D721Med (cell line): Measurements from ENCODE around the gene KIAA1958.

Experiments used
- DNase-seq: peaks from one replicate; pipeline ENCODE4 v3.0.0; 2011; ENCODE audit warnings: low spot score; ENCODE audit not compliant: insufficient read length
- FAIRE-seq: peaks from 2 replicates; lab custom pipeline; 2011; peaks lifted over from hg19 to GRCh38; lab: Jason Lieb, UNC
- TF ChIP-seq, protein P1 (sequence below): IDR thresholded peaks from 2 replicates; pipeline ENCODE4 v1.5.1; 2012; ENCODE audit warnings: mild to moderate bottlenecking, control low read depth; ENCODE audit not compliant: insufficient read depth; ENCODE audit errors: missing control alignments

The KIAA1958 gene

DNA sequence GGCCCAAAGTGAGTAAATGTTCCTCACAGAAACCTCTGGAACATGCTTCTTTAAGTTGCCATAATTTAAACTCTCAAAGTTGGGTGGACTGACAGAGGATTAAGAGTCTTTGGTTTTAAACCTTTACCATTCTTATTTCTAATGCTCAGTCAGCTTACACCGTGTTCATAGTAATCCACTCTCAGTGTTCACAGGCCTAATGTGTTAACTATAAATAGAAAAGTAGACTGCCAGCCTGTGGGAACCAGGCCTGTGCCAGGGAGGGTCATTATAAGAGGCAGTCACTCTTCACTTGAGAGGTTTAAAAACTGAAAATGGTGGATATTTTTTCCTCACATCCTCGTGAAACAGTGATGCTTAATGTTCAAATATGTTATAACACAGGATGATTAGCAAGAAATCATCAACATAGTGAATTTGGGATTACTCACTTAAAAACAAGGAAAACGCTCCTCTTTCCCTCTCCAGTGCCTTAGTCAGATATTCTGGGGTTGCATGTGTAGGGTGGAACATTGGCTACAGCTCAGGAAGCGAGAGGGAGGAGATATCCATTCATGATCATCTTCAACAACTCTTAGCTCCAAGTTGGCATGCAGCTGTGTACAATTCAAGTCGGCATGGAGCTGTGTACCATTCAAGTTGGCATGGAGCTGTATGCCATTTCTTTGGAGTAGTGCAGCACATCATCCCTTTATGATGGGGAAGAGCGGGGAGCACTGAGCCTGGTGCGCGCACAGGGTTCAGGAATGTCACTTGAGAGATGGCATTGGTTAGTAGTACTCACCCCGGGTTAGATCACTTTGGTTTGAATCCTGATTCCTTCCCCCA, 65.8 kb downstream of the KIAA1958 start:
- TF ChIP-seq, protein P1, sequence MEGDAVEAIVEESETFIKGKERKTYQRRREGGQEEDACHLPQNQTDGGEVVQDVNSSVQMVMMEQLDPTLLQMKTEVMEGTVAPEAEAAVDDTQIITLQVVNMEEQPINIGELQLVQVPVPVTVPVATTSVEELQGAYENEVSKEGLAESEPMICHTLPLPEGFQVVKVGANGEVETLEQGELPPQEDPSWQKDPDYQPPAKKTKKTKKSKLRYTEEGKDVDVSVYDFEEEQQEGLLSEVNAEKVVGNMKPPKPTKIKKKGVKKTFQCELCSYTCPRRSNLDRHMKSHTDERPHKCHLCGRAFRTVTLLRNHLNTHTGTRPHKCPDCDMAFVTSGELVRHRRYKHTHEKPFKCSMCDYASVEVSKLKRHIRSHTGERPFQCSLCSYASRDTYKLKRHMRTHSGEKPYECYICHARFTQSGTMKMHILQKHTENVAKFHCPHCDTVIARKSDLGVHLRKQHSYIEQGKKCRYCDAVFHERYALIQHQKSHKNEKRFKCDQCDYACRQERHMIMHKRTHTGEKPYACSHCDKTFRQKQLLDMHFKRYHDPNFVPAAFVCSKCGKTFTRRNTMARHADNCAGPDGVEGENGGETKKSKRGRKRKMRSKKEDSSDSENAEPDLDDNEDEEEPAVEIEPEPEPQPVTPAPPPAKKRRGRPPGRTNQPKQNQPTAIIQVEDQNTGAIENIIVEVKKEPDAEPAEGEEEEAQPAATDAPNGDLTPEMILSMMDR: no peak
- FAIRE-seq: no peak
- no peak for DNase-seq

DNA sequence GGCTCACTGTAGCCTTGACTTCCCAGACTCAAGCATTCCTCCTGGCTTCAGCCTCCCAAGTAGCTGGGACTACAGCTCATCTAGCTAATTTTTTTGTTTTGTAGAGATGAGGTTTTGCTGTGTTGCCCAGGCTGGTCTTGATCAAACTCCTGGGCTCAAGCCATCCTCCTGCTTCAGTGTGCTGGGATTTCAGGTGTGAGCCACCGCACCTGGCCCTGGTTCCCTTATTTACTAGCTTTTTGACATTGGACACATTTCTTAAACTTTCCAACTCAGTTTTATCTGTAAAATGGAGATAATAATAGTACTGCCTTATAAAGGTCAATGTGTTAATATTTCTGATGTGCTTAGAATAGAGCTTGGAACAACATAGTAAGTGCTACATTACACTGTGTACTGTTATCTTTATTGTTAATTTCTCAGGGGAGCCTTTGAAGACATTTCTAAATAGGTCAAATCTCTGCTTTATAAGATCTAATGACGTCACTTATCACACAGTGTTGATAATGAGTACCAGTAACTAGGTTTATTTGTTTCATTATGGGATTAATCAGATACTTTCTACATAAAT, 66.7 kb downstream of the KIAA1958 start:
- no peak for FAIRE-seq
- no peak for DNase-seq
- TF ChIP-seq, protein P1: no peak

DNA sequence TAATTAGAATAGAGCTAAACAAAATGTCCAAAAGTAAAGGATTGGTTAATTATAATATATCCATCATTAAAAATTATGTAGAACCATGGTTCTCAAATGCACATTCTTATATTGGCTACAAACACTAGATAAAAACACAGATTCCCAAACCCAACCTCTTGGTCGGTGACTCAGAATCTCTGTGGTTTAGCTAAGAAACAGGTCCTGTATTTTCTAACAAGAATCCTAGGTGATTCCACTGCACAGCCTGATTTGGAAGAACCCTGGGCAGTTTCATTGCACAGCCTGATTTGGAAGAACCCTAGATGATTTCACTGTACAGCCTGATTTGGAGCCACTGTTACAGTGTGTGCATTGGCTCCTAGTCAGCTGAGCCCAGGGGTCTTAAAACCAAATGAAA, 67.9 kb downstream of the KIAA1958 start:
- no peak for DNase-seq
- FAIRE-seq: no peak
- TF ChIP-seq, protein P1: no peak

DNA sequence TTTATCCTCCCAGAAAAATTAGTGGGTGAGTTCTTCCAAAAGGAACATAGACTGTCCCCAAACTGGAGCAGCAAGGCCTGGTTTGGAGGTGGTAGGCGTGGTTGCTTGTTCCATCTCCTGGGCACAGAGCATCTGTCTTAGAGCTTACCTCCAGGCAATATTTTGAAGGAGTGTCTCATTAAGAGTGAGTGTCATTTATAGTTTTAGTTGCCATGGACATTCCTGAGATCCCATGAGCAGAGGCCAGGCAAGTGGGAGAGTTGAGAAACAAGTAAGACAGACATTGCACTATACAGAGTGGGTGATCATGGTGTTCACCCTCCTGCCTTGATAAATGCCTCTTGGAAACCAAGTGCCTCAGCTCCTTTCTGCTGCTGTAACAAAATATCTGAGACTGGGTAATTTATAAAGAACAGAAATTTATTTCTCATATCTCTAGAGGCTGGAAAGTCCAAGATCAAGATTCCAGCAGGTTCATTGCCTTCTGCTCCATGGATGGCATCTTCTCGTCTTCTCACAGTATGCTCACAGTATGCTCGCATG, 68.5 kb downstream of the KIAA1958 start:
- DNase-seq (no peak), FAIRE-seq (no peak)
- TF ChIP-seq, protein P1: no peak

DNA sequence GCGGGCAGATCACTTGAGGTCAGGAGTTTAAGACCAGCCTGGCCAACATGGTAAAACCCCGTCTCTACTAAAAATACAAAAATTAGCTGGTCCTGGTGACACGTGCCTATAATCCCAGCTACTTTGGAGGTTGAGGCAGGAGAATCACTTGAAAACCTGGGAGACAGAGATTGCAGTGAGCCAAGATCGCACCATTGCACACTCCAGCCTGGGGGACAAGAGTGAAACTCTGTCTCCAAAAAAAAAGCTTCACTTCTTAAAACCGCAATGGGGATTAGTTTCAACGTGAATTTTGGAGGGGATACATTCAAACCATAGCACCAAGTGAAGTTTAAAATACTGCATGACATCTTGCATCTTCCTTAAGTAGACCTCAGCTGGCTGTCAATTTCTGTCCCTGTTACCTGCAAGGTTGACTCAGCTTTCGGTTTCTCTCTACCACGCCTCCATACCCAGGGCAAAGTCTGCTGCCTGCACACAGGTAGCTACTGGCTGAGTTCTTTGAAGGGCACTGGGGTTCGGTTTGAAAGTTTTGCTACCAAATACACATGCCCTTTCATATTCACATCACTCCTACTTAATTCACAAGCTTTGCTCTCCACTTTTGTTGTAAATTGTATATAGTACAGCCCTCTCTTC, 69.3 kb downstream of the KIAA1958 start:
- DNase-seq (no peak), FAIRE-seq (no peak)
- TF ChIP-seq, protein P1: no peak

DNA sequence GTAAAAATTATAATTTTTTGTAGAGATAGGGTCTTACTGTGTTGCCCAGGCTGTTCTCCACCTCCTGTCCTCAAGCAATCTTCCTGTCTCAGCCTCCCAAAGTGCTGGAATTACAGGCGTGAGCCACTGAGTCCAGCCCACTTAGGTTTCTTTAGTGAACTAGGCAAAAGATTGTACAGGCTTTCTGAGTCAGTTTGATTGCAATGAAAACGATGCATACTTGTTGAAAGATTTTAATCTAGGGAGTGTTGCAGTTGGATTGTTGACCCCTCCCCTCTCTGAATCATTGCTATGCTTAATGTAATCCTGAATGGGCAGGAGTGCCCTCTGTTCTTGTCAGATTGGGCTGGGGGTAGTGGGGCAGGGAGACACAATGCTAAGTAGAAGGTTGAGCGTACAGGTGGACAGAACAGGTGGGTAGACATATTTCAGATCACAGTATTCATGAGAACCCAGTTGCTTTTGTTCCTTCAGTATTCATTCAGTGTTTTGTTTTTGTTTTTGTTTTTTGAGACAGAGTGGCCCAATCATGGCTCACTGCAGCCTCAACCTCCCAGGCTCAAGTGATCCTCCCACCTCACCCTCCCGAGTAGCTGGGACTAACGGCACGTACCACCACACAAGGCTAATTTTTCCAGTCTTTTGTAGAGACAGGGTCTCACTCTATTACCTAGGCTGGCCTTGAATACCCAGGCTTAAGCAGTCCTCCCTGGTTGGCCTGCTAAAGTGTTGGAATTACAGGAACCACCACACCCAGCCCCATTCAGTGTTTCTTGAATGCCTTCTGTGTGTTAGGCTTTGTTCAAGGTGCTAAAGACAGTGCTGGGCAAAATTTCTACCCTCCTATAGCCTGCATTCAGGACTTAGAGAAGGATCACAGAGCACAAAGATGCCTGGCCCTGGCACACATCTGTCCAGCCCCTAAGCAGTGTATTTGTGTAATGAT, 70.1 kb downstream of the KIAA1958 start:
- TF ChIP-seq, protein P1: no peak
- DNase-seq (no peak), FAIRE-seq (no peak)
